HepG2 (cell line): Measurements from ENCODE around the gene ARHGEF1.

ENCODE experiments used
- EZH2 ChIP-seq: conservative IDR thresholded peaks from 2 replicates; pipeline ENCODE4 v1.6.1; 2012; ENCODE audit warnings: mild to moderate bottlenecking, low read depth, low read length, moderate library complexity
- MXD4 ChIP-seq: IDR thresholded peaks from 2 replicates; pipeline ENCODE4 v1.6.1; 2016; ENCODE audit warnings: mild to moderate bottlenecking, missing biosample characterization, missing genetic modification reagents
- MYC ChIP-seq: sonication (generic); formaldehyde crosslinking; IDR thresholded peaks from 2 replicates; pipeline ENCODE4 v1.9.0; 2021; ENCODE audit warnings: missing genetic modification reagents, borderline replicate concordance
- POLR2A ChIP-seq, 2 experiments: IDR thresholded peaks; 2 replicates each; pipeline ENCODE4 v1.6.1; 2011; ENCODE audit warnings: low read depth in 2 of 2, low read length in 2 of 2, mild to moderate bottlenecking in 1 of 2, moderate library complexity in 1 of 2; ENCODE audit not compliant: insufficient read depth in 1 of 2
- ZNF274 ChIP-seq: sonication (generic); formaldehyde crosslinking; IDR thresholded peaks from 2 replicates; pipeline ENCODE4 v1.5.1; 2020; ENCODE audit warnings: mild to moderate bottlenecking, missing genetic modification reagents
- ZNF331 ChIP-seq: sonication (generic); formaldehyde crosslinking; IDR thresholded peaks from 2 replicates; pipeline ENCODE4 v1.4.0; 2020; ENCODE audit warnings: missing genetic modification reagents
- TF ChIP-seq, protein P1 (sequence below): sonication (generic); formaldehyde crosslinking; IDR thresholded peaks from 2 replicates; pipeline ENCODE4 v1.5.0; 2020; ENCODE audit warnings: mild to moderate bottlenecking, missing genetic modification reagents, moderate library complexity
- TF ChIP-seq, protein P2 (sequence below): IDR thresholded peaks from 2 replicates; pipeline ENCODE4 v1.6.1; 2012; ENCODE audit warnings: low read length, improper control_type of control experiment

DNA sequence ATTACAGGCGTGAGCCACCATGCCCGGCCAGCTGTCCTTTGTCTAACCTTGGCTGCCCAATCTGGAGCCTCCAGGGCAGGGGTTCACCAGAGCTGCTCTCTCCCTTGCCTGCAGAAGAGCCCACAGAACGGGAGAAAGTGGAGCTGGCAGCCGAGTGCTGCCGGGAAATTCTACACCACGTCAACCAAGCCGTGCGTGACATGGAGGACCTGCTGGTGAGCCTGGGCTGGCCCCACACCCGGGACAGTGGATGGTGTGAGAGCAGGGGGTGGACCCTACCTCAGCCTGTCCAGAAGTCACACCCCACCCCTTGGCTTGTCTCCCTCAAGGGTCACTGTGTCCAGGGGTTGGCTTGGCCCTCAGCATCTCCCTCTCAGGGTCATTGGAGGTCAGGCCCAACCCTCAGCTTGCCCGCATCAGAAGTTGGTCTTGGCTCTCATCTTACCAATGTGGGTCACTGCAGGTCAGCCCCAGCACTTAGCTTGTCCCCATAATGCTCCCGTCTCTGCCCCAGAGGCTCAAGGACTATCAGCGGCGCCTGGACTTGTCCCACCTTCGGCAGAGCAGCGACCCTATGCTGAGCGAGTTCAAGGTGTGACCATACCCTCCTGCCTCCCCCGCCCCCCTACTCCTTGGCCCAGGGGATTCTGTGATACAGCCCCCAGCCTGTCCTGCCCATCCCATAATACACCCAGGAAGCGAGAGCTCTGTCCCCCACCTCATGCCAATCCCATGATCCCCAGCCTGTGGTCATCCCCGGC, 20.4 kb downstream of the ARHGEF1 start:
- TF ChIP-seq, protein P1, sequence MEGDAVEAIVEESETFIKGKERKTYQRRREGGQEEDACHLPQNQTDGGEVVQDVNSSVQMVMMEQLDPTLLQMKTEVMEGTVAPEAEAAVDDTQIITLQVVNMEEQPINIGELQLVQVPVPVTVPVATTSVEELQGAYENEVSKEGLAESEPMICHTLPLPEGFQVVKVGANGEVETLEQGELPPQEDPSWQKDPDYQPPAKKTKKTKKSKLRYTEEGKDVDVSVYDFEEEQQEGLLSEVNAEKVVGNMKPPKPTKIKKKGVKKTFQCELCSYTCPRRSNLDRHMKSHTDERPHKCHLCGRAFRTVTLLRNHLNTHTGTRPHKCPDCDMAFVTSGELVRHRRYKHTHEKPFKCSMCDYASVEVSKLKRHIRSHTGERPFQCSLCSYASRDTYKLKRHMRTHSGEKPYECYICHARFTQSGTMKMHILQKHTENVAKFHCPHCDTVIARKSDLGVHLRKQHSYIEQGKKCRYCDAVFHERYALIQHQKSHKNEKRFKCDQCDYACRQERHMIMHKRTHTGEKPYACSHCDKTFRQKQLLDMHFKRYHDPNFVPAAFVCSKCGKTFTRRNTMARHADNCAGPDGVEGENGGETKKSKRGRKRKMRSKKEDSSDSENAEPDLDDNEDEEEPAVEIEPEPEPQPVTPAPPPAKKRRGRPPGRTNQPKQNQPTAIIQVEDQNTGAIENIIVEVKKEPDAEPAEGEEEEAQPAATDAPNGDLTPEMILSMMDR (CRISPR knock-in tag): no peak
- TF ChIP-seq EZH2 (no peak), POLR2A (IDR thresholded peaks at IDR 0.05; ENCODE audit: insufficient read depth in 1 of 2, low read depth in 2 of 2, low read length in 2 of 2) (no peak), MYC (no peak), ZNF331 (CRISPR knock-in tag) (no peak), ZNF274 (CRISPR knock-in tag) (no peak), MXD4 (no peak)
- TF ChIP-seq, protein P2, sequence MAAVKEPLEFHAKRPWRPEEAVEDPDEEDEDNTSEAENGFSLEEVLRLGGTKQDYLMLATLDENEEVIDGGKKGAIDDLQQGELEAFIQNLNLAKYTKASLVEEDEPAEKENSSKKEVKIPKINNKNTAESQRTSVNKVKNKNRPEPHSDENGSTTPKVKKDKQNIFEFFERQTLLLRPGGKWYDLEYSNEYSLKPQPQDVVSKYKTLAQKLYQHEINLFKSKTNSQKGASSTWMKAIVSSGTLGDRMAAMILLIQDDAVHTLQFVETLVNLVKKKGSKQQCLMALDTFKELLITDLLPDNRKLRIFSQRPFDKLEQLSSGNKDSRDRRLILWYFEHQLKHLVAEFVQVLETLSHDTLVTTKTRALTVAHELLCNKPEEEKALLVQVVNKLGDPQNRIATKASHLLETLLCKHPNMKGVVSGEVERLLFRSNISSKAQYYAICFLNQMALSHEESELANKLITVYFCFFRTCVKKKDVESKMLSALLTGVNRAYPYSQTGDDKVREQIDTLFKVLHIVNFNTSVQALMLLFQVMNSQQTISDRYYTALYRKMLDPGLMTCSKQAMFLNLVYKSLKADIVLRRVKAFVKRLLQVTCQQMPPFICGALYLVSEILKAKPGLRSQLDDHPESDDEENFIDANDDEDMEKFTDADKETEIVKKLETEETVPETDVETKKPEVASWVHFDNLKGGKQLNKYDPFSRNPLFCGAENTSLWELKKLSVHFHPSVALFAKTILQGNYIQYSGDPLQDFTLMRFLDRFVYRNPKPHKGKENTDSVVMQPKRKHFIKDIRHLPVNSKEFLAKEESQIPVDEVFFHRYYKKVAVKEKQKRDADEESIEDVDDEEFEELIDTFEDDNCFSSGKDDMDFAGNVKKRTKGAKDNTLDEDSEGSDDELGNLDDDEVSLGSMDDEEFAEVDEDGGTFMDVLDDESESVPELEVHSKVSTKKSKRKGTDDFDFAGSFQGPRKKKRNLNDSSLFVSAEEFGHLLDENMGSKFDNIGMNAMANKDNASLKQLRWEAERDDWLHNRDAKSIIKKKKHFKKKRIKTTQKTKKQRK: no peak
